ENCODE results near the gene CDK12. TPM values are rescaled to one million over a fixed set of nuclear protein-coding genes. Genes with fewer than 3 reads are reported as not detected.

Gene CDK12
- total RNA-seq, 1 experiment from 2014 or later, result 51.2 TPM

DNA sequence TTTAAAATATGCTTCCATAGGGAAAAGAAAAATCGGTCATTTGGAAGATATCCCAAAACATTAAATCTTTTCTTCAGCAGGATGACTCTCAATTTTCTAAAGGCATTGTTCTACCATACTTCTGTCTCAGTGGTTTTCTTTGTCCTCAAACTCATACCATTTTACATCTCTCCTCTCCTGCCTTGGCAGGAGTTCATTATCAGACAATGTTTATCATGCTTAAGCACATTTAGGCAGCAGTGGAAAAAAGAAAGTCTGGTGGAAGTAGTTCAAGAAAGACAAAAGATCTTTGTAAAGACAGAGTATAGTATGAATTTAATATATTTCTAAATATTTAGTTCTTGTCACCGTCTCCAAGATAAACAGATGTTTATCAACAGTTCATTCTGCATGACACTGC is 68.2 kb downstream of the CDK12 start:
- H3K4me1 ChIP-seq (ENCODE audit: control insufficient read depth in 1 of 2, insufficient read depth in 2 of 2, low read length in 2 of 2), result 0 out of 4 replicates have a peak, but pooled peaks cover 0 to 4% of the 10 kb centered on the region in 2 experiments
- H3K4me3 ChIP-seq (replicated peaks in 1 of 2; ENCODE audit: low read depth in 1 of 2, low read length in 2 of 2), result no peak overlapping the region
- DNase-seq (ENCODE audit: low read depth, low spot score) (no peak), ATAC-seq (no peak)
- TF ChIP-seq POLR2AphosphoS5 (IDR thresholded peaks at IDR 0.05; ENCODE audit: low read depth, low read length) (no peak), ZBTB33 (IDR thresholded peaks at IDR 0.05; ENCODE audit: extremely low read depth, insufficient replicate concordance, low read length) (no peak), POLR2A (IDR thresholded peaks at IDR 0.05; ENCODE audit: borderline replicate concordance, extremely low read depth, insufficient read depth, insufficient read length) (no peak), ZFX (IDR thresholded peaks at IDR 0.05) (no peak), SRF (IDR thresholded peaks at IDR 0.05; ENCODE audit: low read depth) (no peak), ELF1 (IDR thresholded peaks at IDR 0.05; ENCODE audit: borderline replicate concordance, low read depth) (no peak)
- TF ChIP-seq, protein P1, sequence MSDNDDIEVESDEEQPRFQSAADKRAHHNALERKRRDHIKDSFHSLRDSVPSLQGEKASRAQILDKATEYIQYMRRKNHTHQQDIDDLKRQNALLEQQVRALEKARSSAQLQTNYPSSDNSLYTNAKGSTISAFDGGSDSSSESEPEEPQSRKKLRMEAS (IDR thresholded peaks at IDR 0.05), result no peak
- H3K27ac ChIP-seq (ENCODE audit: low read depth, low read length), result no peak overlapping the region
- ChIA-PET RAD21 (ENCODE audit: low non-redundant PET in 1 of 2, low total read pairs in 2 of 2, uncharacterized antibody in 2 of 2, unreplicated experiment in 2 of 2) (no interaction called here), CTCF (no interaction called here), POLR2A (no interaction called here)
- H3K27me3 ChIP-seq (ENCODE audit: insufficient read depth, low read length), result no peaks in the 10 kb centered on the region
- H4K20me1 ChIP-seq (ENCODE audit: insufficient read depth), result no peaks in the 10 kb centered on the region
- no peaks in the 10 kb centered on the region for H3K9me2 ChIP-seq (ENCODE audit: insufficient read depth)
- intact Hi-C loops (cut with micrococcal nuclease), result loop anchor here (10.0 kb wide), 1 partner anchor 325 kb away; the partner anchor contains the start of gene RPL19
- peaks cover 51 to 56% of the 10 kb centered on the region in 2 experiments for H3K36me3 ChIP-seq (ENCODE audit: control insufficient read depth in 1 of 2, insufficient read depth in 2 of 2, low read length in 2 of 2)
- H3K9me3 ChIP-seq (ENCODE audit: control insufficient read depth in 1 of 2, insufficient read depth in 1 of 2, low read depth in 1 of 2, low read length in 2 of 2), result no peaks in the 10 kb centered on the region
- H3K4me2 ChIP-seq (ENCODE audit: low read length), result no peak overlapping the region
- no peaks in the 10 kb centered on the region for H3K79me2 ChIP-seq (ENCODE audit: insufficient read depth, low read length)
- H2AFZ ChIP-seq (ENCODE audit: low read depth, low read length, poor library complexity, severe bottlenecking), result no peak overlapping the region
- H3K9ac ChIP-seq (ENCODE audit: low read length), result no peak overlapping the region
- no TSS peak for BruUV-seq (replicated peaks)

DNA sequence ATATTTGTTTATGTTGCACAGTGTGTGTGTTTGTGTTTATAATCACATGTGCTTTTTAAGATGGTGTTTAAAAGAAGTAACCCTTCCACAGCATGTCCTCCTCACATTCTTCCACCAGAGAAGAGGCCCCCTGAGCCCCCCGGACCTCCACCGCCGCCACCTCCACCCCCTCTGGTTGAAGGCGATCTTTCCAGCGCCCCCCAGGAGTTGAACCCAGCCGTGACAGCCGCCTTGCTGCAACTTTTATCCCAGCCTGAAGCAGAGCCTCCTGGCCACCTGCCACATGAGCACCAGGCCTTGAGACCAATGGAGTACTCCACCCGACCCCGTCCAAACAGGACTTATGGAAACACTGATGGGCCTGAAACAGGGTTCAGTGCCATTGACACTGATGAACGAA is 69.2 kb downstream of the CDK12 start:
- Histone ChIP-seq H4K20me1 (ENCODE audit: insufficient read depth) (no peaks in the 10 kb centered on the region), H2AFZ (ENCODE audit: low read depth, low read length, poor library complexity, severe bottlenecking) (no peak overlapping the region), H3K4me3 (replicated peaks in 1 of 2; ENCODE audit: low read depth in 1 of 2, low read length in 2 of 2) (no peak overlapping the region), H3K79me2 (ENCODE audit: insufficient read depth, low read length) (no peaks in the 10 kb centered on the region), H3K36me3 (ENCODE audit: control insufficient read depth in 1 of 2, insufficient read depth in 2 of 2, low read length in 2 of 2) (peaks cover 40 to 46% of the 10 kb centered on the region in 2 experiments; a peak in 3 of 4 replicates), H3K27me3 (ENCODE audit: insufficient read depth, low read length) (no peaks in the 10 kb centered on the region), H3K9ac (ENCODE audit: low read length) (no peak overlapping the region), H3K9me2 (ENCODE audit: insufficient read depth) (no peaks in the 10 kb centered on the region), H3K4me1 (ENCODE audit: control insufficient read depth in 1 of 2, insufficient read depth in 2 of 2, low read length in 2 of 2) (0 out of 4 replicates have a peak, but pooled peaks cover 0 to 4% of the 10 kb centered on the region in 2 experiments), H3K27ac (ENCODE audit: low read depth, low read length) (no peak overlapping the region), H3K4me2 (ENCODE audit: low read length) (no peak overlapping the region), H3K9me3 (ENCODE audit: control insufficient read depth in 1 of 2, insufficient read depth in 1 of 2, low read depth in 1 of 2, low read length in 2 of 2) (no peaks in the 10 kb centered on the region)
- no peak for DNase-seq (ENCODE audit: low read depth, low spot score)
- TF ChIP-seq SIN3A (IDR thresholded peaks at IDR 0.05; ENCODE audit: low read depth) (no peak), EGR1 (IDR thresholded peaks at IDR 0.05; ENCODE audit: low read depth) (no peak), ELF1 (IDR thresholded peaks at IDR 0.05; ENCODE audit: borderline replicate concordance, low read depth) (no peak)
- TF ChIP-seq, protein P1 (IDR thresholded peaks at IDR 0.05), result no peak
- intact Hi-C loops (cut with micrococcal nuclease), result no loop called here
- no TSS peak for BruUV-seq (replicated peaks)
- CTCF ChIA-PET, result no interaction called here
- POLR2A ChIA-PET, result no interaction called here
- RAD21 ChIA-PET (ENCODE audit: low non-redundant PET in 1 of 2, low total read pairs in 2 of 2, uncharacterized antibody in 2 of 2, unreplicated experiment in 2 of 2), result no interaction called here
- ATAC-seq, result no peak
